HepG2 (cell line): ENCODE data around the gene PTEN. TPM values are rescaled to one million over a fixed set of nuclear protein-coding genes. Genes with fewer than 3 reads are reported as not detected.

Experiments used
- ATAC-seq: fragments of 200-7000 bp; cut with Tn5 transposase; 3 replicates; pipeline ENCODE4 v1.9.1; 2020; ENCODE audit warnings: mild to moderate bottlenecking, moderate library complexity
- BruUV-seq: library from RNA; stranded (reverse); fragments of 400-500 nt; replicated peaks from 2 replicates; lab custom pipeline; 2021; lab: Mats Ljungman, UMichigan
- CTCF ChIA-PET: fragments of 300-600 bp; formaldehyde crosslinking; extraction: SDS; loops from one replicate; lab custom pipeline; 2021; ENCODE audit warnings: low total read pairs, inconsistent platforms, low intra/inter-chr PET ratio; lab: Yijun Ruan, JAX
- POLR2A ChIA-PET: fragments of 350-600 bp; sonication (Branson Sonifier 250); formaldehyde crosslinking; loops from one replicate; lab custom pipeline; 2020; ENCODE audit warnings: antibody characterized with exemption, inconsistent platforms; lab: Yijun Ruan, JAX
- DNase-seq: peaks from one replicate; pipeline ENCODE4 v3.0.0-alpha.2; 2015; ENCODE audit warnings: low spot score
- FAIRE-seq: peaks from 3 replicates; lab custom pipeline; 2011; peaks lifted over from hg19 to GRCh38; lab: Jason Lieb, UNC
- H2AFZ ChIP-seq: one replicate; pipeline ENCODE4 v1.6.1; 2011; ENCODE audit warnings: low read length, inconsistent platforms
- H3K27ac ChIP-seq: fragments of 300-600 bp; 3 replicates; pipeline ENCODE4 v1.8.0; 2011; ENCODE audit warnings: mixed run types, mild to moderate bottlenecking, mixed read lengths, low read length, inconsistent platforms; ENCODE audit not compliant: insufficient read depth; ENCODE audit errors: extremely low read length
- H3K27me3 ChIP-seq, 2 experiments: fragments of 200-600 bp in 1 of 2; 2 replicates in 1 of 2; 3 replicates in 1 of 2; pipeline versions ENCODE4 v1.6.0 to v1.8.0; 2011; ENCODE audit warnings: low read length in 2 of 2, mild to moderate bottlenecking in 2 of 2, moderate library complexity in 2 of 2, inconsistent platforms in 1 of 2; ENCODE audit not compliant: insufficient read depth in 2 of 2, control insufficient read depth in 1 of 2
- H3K36me3 ChIP-seq, 2 experiments: fragments of 200-600 bp in 1 of 2; replicated peaks in 1 of 2; 2 replicates in 1 of 2; 3 replicates in 1 of 2; pipeline versions ENCODE4 v1.5.1 to v1.8.0; 2011; ENCODE audit warnings: low read length in 2 of 2, inconsistent platforms in 1 of 2; ENCODE audit not compliant: insufficient read depth in 2 of 2, control insufficient read depth in 1 of 2
- H3K4me1 ChIP-seq: 2 replicates; pipeline ENCODE4 v1.5.1; 2012; ENCODE audit warnings: low read length, inconsistent platforms; ENCODE audit not compliant: insufficient read depth
- H3K4me2 ChIP-seq: 2 replicates; pipeline ENCODE4 v1.6.0; 2011; ENCODE audit warnings: low read depth, low read length, inconsistent platforms
- H3K4me3 ChIP-seq, 3 experiments: fragments of 200-600 bp in 1 of 3; sonication (generic), shearing (Covaris generic) in 1 of 3; replicated peaks in 1 of 3; 2 replicates each; pipeline ENCODE4 v1.5.1; 2011 to 2016; ENCODE audit warnings: low read length in 3 of 3, inconsistent platforms in 2 of 3, low read depth in 2 of 3, mild to moderate bottlenecking in 2 of 3, control low read depth in 1 of 3, mixed read lengths in 1 of 3; ENCODE audit not compliant: insufficient read depth in 1 of 3
- H3K79me2 ChIP-seq: one replicate; pipeline ENCODE4 v1.6.1; 2011; ENCODE audit warnings: low read length, inconsistent platforms; ENCODE audit not compliant: insufficient read depth
- H3K9ac ChIP-seq: 2 replicates; pipeline ENCODE4 v1.6.0; 2011; ENCODE audit warnings: mild to moderate bottlenecking, low read depth, low read length, inconsistent platforms; ENCODE audit not compliant: insufficient read depth
- H3K9me3 ChIP-seq: 2 replicates; pipeline ENCODE4 v1.5.1; 2012; ENCODE audit warnings: mild to moderate bottlenecking, low read length
- H4K20me1 ChIP-seq: 2 replicates; pipeline ENCODE4 v1.6.0; 2011; ENCODE audit warnings: inconsistent platforms, mild to moderate bottlenecking, low read length, moderate library complexity; ENCODE audit not compliant: insufficient read depth
- ETV5 ChIP-seq: IDR thresholded peaks from 2 replicates; pipeline ENCODE4 v1.6.1; 2018; ENCODE audit warnings: missing biosample characterization, missing genetic modification reagents, inconsistent platforms, borderline replicate concordance
- FOXJ3 ChIP-seq: sonication (generic); formaldehyde crosslinking; IDR thresholded peaks from 2 replicates; pipeline ENCODE4 v1.4.0; 2020; ENCODE audit warnings: missing genetic modification reagents, mild to moderate bottlenecking, borderline replicate concordance
- MED13 ChIP-seq: sonication (generic); formaldehyde crosslinking; IDR thresholded peaks from 2 replicates; pipeline ENCODE4 v1.5.0; 2020; ENCODE audit warnings: missing genetic modification reagents
- MTA3 ChIP-seq: sonication (generic); formaldehyde crosslinking; IDR thresholded peaks from 2 replicates; pipeline ENCODE4 v1.4.0; 2020; ENCODE audit warnings: missing genetic modification reagents
- RFX3 ChIP-seq: IDR thresholded peaks from 2 replicates; pipeline ENCODE4 v1.6.1; 2016; ENCODE audit warnings: missing biosample characterization, missing genetic modification reagents
- SRSF4 ChIP-seq: fragments of 200-400 bp; formaldehyde crosslinking; IDR thresholded peaks from one replicate; pipeline ENCODE4 v1.6.1; 2018; ENCODE audit warnings: mild to moderate bottlenecking, low read depth, low read length, moderate library complexity; ENCODE audit not compliant: poor library complexity, severe bottlenecking
- ZBTB1 ChIP-seq: sonication (generic); formaldehyde crosslinking; IDR thresholded peaks from 2 replicates; pipeline ENCODE4 v1.4.0; 2020; ENCODE audit warnings: missing genetic modification reagents, borderline replicate concordance
- ZNF382 ChIP-seq: sonication (generic); formaldehyde crosslinking; IDR thresholded peaks from 2 replicates; pipeline ENCODE4 v1.5.0; 2020; ENCODE audit warnings: missing genetic modification reagents, mild to moderate bottlenecking, borderline replicate concordance
- ZNF431 ChIP-seq: sonication (generic); formaldehyde crosslinking; IDR thresholded peaks from 2 replicates; pipeline ENCODE4 v1.9.0; 2022; ENCODE audit warnings: missing genetic modification reagents, low read depth, mild to moderate bottlenecking, borderline replicate concordance
- in situ Hi-C: cut with HindIII; loops from 2 replicates; pipeline ENCODE4 v1.10.0; 2017; ENCODE audit warnings: low pct_unique_long_range_greater_than_20kb; ENCODE audit not compliant: extremely low pct_ligation_motif_present
- intact Hi-C: fragments of 100-400 bp; cut with micrococcal nuclease; formaldehyde crosslinking; loops from one replicate; pipeline ENCODE4 v1.10.0; 2022; ENCODE audit not compliant: unreplicated experiment
- polyA plus RNA-seq, 8 experiments: library from polyadenylated mRNA; depleted of rRNA in 3 of 8; stranded (reverse) in 7 of 8; unstranded in 1 of 8; fragments of >200 nt; fragmentation: Illumina TruSeq in 4 of 8; extraction: Trizol in 4 of 8; gene quantifications; 2 replicates each; pipeline versions ENCODE4 v1.2.1 to v1.2.3, GENCODE V29; 2011 to 2016; ENCODE audit warnings: low read depth in 4 of 8, missing spikeins in 1 of 8, mixed read lengths in 1 of 8; ENCODE audit not compliant: insufficient read depth in 1 of 8
- total RNA-seq, 5 experiments: library from RNA; depleted of rRNA; stranded (reverse); fragments of >200 nt; fragmentation: Illumina TruSeq; extraction: Trizol; gene quantifications; 2 replicates each; pipeline ENCODE4 v1.2.3, GENCODE V29; 2016; ENCODE audit warnings: low read depth in 1 of 5
- TF ChIP-seq, protein P1 (sequence below): sonication (generic); formaldehyde crosslinking; IDR thresholded peaks from 2 replicates; pipeline ENCODE4 v1.4.0; 2020; ENCODE audit warnings: missing genetic modification reagents
- TF ChIP-seq, protein P2 (sequence below): sonication (generic); formaldehyde crosslinking; IDR thresholded peaks from 2 replicates; pipeline ENCODE4 v1.5.0; 2020; ENCODE audit warnings: missing genetic modification reagents, mild to moderate bottlenecking, borderline replicate concordance
- TF ChIP-seq, protein P3 (sequence below): sonication (generic); formaldehyde crosslinking; IDR thresholded peaks from 2 replicates; pipeline ENCODE4 v1.9.0; 2021; ENCODE audit warnings: missing genetic modification reagents, borderline replicate concordance
- TF ChIP-seq, protein P4 (sequence below): sonication (generic); formaldehyde crosslinking; IDR thresholded peaks from 2 replicates; pipeline ENCODE4 v1.5.0; 2020; ENCODE audit warnings: mild to moderate bottlenecking, missing genetic modification reagents

The PTEN gene
- total and polyA plus RNA-seq, 2 of the 13 experiments (the other 11 are each of a cell fraction or from before 2014, with no cell fraction given), result 30.3 to 61.3 TPM

DNA sequence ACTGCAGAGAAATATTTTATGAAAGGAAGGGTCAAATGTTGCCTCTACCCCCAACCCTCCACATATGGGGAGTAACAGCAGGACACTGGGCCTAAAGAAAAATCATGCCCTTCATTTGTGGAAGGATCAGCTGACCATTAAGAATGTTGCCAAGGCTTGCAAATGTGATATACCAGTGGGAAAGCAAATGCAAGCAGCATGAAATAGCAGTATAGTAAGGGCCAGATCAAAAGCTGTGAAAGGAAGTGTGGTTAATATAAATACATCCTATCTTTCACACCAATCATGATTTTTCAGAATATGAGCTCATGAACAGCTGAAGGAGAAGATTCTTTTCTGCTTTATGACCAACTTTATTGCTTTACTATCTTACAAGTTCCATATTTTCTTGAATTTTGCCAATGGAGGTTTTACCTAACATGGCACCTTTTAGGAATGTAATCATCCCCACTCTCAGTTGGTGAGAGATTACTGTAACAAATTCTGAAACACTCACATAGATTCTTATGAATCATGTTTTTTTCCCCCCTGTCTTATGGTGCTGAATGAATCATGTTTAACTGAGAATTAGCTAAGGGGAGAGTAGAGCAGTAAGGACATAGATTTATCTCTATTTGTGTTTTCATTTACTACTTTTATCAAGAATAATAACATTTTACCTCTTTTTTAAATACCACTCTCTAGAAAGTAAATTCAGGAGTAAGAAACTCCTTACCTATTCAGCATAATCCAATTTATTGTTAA, 33.3 kb upstream of the PTEN start:
- intact Hi-C loops, result no loop called here
- no peak overlapping the region for H3K4me2 ChIP-seq
- no peak overlapping the region for H3K4me3 ChIP-seq
- ChIA-PET CTCF (no interaction called here), POLR2A (interaction anchor here (0.7 kb wide), 1 partner anchor 12 kb away, joined by 3 read pairs; no protein-coding TSS in a partner anchor)
- ATAC-seq, result no peak
- in situ Hi-C loops, result no loop called here
- H3K4me1 ChIP-seq, result no peaks in the 10 kb centered on the region
- H3K27me3 ChIP-seq, result no peaks in the 10 kb centered on the region
- no TSS peak for BruUV-seq
- no peaks in the 10 kb centered on the region for H3K36me3 ChIP-seq
- H3K9me3 ChIP-seq, result no peaks in the 10 kb centered on the region
- no peak for FAIRE-seq
- DNase-seq, result no peak
- H3K9ac ChIP-seq, result no peak overlapping the region
- no peaks in the 10 kb centered on the region for H3K79me2 ChIP-seq
- H2AFZ ChIP-seq, result no peak overlapping the region
- H3K27ac ChIP-seq, result no peak overlapping the region
- H4K20me1 ChIP-seq, result no peaks in the 10 kb centered on the region
- TF ChIP-seq, protein P1, sequence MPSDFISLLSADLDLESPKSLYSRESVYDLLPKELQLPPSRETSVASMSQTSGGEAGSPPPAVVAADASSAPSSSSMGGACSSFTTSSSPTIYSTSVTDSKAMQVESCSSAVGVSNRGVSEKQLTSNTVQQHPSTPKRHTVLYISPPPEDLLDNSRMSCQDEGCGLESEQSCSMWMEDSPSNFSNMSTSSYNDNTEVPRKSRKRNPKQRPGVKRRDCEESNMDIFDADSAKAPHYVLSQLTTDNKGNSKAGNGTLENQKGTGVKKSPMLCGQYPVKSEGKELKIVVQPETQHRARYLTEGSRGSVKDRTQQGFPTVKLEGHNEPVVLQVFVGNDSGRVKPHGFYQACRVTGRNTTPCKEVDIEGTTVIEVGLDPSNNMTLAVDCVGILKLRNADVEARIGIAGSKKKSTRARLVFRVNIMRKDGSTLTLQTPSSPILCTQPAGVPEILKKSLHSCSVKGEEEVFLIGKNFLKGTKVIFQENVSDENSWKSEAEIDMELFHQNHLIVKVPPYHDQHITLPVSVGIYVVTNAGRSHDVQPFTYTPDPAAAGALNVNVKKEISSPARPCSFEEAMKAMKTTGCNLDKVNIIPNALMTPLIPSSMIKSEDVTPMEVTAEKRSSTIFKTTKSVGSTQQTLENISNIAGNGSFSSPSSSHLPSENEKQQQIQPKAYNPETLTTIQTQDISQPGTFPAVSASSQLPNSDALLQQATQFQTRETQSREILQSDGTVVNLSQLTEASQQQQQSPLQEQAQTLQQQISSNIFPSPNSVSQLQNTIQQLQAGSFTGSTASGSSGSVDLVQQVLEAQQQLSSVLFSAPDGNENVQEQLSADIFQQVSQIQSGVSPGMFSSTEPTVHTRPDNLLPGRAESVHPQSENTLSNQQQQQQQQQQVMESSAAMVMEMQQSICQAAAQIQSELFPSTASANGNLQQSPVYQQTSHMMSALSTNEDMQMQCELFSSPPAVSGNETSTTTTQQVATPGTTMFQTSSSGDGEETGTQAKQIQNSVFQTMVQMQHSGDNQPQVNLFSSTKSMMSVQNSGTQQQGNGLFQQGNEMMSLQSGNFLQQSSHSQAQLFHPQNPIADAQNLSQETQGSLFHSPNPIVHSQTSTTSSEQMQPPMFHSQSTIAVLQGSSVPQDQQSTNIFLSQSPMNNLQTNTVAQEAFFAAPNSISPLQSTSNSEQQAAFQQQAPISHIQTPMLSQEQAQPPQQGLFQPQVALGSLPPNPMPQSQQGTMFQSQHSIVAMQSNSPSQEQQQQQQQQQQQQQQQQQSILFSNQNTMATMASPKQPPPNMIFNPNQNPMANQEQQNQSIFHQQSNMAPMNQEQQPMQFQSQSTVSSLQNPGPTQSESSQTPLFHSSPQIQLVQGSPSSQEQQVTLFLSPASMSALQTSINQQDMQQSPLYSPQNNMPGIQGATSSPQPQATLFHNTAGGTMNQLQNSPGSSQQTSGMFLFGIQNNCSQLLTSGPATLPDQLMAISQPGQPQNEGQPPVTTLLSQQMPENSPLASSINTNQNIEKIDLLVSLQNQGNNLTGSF (CRISPR knock-in tag), result no peak
- TF ChIP-seq, protein P2, sequence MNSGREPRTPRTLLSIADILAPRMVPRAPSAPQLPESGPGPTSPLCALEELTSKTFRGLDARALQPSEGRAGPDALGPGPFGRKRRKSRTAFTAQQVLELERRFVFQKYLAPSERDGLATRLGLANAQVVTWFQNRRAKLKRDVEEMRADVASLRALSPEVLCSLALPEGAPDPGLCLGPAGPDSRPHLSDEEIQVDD, result no peak
- TF ChIP-seq ZBTB1, result no peak
- no peak for TF ChIP-seq FOXJ3 (CRISPR knock-in tag)
- TF ChIP-seq, protein P3, sequence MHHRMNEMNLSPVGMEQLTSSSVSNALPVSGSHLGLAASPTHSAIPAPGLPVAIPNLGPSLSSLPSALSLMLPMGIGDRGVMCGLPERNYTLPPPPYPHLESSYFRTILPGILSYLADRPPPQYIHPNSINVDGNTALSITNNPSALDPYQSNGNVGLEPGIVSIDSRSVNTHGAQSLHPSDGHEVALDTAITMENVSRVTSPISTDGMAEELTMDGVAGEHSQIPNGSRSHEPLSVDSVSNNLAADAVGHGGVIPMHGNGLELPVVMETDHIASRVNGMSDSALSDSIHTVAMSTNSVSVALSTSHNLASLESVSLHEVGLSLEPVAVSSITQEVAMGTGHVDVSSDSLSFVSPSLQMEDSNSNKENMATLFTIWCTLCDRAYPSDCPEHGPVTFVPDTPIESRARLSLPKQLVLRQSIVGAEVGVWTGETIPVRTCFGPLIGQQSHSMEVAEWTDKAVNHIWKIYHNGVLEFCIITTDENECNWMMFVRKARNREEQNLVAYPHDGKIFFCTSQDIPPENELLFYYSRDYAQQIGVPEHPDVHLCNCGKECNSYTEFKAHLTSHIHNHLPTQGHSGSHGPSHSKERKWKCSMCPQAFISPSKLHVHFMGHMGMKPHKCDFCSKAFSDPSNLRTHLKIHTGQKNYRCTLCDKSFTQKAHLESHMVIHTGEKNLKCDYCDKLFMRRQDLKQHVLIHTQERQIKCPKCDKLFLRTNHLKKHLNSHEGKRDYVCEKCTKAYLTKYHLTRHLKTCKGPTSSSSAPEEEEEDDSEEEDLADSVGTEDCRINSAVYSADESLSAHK (CRISPR knock-in tag), result no peak
- TF ChIP-seq, protein P4, sequence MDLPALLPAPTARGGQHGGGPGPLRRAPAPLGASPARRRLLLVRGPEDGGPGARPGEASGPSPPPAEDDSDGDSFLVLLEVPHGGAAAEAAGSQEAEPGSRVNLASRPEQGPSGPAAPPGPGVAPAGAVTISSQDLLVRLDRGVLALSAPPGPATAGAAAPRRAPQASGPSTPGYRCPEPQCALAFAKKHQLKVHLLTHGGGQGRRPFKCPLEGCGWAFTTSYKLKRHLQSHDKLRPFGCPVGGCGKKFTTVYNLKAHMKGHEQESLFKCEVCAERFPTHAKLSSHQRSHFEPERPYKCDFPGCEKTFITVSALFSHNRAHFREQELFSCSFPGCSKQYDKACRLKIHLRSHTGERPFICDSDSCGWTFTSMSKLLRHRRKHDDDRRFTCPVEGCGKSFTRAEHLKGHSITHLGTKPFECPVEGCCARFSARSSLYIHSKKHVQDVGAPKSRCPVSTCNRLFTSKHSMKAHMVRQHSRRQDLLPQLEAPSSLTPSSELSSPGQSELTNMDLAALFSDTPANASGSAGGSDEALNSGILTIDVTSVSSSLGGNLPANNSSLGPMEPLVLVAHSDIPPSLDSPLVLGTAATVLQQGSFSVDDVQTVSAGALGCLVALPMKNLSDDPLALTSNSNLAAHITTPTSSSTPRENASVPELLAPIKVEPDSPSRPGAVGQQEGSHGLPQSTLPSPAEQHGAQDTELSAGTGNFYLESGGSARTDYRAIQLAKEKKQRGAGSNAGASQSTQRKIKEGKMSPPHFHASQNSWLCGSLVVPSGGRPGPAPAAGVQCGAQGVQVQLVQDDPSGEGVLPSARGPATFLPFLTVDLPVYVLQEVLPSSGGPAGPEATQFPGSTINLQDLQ (CRISPR knock-in tag), result no peak
- no peak for TF ChIP-seq ZNF382
- TF ChIP-seq MED13 (CRISPR knock-in tag), result no peak
- TF ChIP-seq ZNF431, result no peak
- TF ChIP-seq RFX3, result no peak
- no peak for TF ChIP-seq MTA3 (CRISPR knock-in tag)
- TF ChIP-seq ETV5 (CRISPR knock-in tag), result no peak
- TF ChIP-seq SRSF4, result no peak
